HG03342 (cell line): Measurements from ENCODE around the gene MED9.
A peak's percentile ranks its signal among the peaks of the same experiment; 100 is the strongest.
"Not testable (repeated sequence)": the region's sequence is repeated elsewhere in the genome, so short reads cannot be mapped to it uniquely, and the experiment has no call there.

Source experiments
- ATAC-seq: cut with Tn5 transposase; IDR thresholded peaks from one replicate; pipeline ENCODE4 v1.9.1; 2021; ENCODE audit warnings: mild to moderate bottlenecking, moderate library complexity; ENCODE audit not compliant: unreplicated experiment

The MED9 gene, protein sequence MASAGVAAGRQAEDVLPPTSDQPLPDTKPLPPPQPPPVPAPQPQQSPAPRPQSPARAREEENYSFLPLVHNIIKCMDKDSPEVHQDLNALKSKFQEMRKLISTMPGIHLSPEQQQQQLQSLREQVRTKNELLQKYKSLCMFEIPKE

DNA sequence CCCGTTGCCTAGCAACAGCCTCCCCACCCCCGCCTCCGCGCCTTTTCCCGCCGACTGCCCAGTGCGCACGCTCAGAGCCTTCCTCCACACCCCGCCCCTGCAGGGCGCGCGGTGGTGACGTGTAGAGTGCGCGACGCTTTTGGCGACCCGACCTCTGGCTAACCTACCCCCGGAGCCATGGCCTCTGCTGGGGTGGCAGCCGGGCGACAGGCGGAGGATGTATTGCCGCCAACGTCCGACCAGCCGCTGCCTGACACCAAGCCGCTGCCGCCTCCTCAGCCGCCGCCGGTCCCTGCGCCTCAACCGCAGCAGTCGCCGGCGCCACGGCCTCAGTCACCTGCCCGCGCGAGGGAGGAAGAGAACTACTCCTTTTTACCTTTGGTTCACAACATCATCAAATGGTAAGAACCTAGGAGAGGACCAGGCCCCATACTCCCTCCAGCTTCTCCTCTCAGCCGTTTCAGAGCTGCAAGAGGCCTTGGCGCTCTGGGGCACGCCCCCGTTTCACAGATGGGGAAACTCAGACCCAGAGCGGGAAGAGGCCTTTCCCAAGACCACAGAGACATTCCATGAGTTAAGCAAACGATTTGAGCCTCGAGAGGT, at the start of gene MED9:
MED9 (plus strand) TSS at position 136 of the 603 bp plus-strand sequence; CDS start at position 178, 42 bp downstream.
- ATAC-seq, result peak; percentile 78

DNA sequence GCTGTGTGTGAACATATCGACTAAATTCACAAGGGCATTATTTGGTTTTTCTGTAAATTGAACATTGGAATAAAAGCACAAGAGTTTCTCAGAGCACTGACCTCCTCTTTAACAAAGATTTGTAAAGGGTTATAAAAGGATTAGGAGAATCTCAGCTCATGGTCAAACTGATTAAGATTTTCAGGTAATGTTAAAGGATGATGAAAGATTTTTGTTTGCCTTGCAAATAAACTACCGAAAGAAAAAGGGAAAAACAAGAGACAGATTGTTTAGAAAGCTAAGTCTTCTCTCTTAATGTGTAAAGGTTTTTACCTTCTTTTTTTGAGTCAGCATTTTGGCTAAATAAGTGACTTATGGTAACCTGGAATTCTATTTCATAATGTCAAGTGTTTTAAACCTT, 47.6 kb upstream of the MED9 start:
- ATAC-seq, result no peak

DNA sequence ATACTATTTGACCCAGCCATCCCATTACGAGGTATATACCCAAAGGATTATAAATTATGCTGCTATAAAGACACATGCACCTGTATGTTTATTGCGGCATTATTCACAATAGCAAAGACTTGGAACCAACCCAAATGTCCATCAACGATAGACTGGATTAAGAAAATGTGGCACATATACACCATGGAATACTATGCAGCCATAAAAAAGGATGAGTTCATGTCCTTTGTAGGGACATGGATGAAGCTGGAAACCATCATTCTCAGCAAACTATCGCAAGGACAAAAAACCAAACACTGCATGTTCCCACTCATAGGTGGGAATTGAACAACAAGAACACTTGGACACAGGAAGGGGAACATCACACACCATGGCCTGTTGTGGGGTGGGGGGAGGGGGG, 45.9 kb upstream of the MED9 start:
- not testable (repeated sequence) for ATAC-seq

DNA sequence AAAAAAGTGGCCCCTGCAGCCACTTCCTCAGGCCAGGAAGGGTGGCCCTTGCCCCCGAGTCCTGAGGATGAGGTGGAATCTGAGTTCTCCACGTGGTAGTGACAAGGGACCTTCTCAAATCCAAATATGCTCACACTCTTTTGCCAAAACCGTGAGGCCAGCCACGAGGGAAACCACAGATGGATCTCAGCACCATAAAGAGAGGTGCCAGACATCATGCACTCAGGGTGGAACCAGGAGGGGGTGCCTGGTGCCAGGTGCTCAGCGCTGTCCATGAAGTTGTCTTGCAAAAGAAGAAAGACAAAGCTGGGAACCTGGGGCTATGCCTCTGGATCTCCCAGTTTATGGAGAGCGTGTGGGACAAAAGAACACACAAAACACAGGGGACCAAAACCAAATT, 45.2 kb upstream of the MED9 start:
- ATAC-seq, result no peak

DNA sequence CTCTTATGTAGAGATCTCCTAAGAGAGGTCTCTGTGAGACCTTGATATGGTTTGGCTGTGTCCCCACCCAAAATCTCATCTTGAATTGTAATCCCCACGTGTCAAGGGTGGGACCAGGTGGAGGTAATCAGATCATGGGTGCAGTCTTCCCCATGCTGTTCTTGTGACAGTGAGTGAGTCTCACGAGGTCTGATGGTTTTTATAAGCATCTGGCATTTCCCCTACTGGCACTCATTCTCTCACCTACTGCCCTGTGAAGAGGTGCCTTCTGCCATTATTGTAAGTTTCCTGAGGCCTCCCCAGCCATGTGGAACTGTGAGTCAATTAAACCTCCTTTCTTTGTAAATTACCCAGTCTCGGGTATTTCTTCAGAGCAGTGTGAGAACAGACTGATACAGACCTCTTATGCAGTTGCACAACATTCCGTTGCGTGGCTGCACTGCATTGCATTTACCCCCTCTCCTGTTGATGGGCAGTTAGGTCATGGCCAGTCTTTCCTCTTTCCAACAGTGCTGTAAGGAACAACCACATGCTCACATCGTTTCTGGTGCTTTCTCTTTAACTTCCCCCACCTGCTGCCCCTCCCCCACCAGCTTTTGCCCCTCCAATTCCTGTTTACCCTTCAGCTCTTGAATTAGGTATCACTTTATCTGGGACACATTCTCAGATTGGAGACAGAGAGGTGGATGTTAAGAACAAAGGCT, 43.6 kb upstream of the MED9 start:
- no peak for ATAC-seq

DNA sequence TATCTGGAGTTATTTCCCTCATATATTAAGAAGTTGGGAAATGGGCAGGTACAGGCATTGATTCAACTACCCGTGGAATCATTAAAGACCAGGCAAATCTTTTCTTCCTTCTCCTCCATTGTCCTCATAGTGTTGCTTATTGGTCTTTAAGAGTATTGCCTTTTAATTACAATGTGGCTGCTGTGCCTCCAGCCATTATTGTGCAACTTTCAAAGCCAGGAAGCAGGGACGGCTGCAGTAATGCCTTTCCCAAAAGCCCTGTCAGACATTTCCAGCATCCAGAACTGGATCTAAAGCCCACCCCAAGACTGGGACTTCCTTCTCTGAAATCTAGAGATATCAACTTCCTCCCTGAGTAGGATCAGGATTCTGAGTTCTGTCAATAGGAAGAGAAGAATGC, 42.3 kb upstream of the MED9 start:
- no peak for ATAC-seq

DNA sequence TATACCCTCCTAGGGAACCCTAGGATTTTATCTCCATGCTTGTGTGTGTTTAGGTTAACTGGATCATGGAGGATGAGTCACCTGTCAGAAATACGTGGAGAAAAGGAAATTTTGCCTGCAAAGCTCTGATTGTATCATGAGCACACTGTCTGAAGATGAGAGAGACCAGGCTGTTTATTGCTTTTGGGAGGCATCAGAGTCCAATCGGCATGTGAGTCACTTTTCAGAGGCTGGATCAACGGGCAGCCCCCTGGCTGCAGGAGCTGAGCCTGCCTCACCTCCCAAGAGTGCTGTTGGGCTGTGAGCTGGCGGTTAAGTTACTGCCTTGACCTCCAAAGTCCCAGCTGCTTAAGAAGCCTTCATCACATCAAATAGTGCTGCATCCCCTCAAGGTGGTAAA, 41.5 kb upstream of the MED9 start:
- no peak for ATAC-seq

DNA sequence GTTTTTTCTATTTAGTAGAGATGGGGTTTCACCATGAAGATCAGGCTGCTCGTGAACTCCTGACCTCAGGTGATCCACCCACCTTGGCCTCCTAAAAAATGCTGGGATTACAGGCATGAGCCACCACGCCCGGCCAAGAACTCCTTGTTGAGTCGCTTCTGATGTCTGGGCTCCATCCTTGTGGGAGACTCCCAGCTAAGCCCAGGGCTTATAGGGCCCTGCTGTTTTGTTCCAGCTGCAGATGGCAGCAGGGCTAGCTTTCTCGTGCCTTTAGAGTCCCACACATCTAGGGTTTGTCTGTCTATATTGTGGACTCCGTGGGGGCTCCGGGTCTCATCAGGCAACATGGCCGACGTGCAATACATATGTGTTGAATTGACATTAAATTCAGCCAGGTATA, 39.3 kb upstream of the MED9 start:
- no peak for ATAC-seq

DNA sequence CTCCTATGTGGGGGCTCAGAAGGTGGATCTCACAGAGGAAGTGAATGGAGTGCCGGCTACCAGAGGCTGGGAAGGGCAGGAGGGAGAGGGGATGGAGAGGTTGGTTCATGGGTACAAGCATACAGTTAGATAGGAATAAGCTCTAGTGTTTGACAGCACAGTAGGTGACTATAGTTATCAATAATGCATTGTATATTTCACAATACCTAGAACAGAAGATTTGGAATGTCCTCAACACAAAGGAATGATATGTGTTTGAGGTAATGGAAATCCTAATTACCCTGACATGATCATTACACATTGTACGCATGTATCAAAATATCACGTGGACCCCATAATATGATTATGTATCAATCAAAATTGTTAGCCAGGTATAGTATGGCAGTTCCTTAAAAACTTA, 38.9 kb upstream of the MED9 start:
- ATAC-seq, result no peak

DNA sequence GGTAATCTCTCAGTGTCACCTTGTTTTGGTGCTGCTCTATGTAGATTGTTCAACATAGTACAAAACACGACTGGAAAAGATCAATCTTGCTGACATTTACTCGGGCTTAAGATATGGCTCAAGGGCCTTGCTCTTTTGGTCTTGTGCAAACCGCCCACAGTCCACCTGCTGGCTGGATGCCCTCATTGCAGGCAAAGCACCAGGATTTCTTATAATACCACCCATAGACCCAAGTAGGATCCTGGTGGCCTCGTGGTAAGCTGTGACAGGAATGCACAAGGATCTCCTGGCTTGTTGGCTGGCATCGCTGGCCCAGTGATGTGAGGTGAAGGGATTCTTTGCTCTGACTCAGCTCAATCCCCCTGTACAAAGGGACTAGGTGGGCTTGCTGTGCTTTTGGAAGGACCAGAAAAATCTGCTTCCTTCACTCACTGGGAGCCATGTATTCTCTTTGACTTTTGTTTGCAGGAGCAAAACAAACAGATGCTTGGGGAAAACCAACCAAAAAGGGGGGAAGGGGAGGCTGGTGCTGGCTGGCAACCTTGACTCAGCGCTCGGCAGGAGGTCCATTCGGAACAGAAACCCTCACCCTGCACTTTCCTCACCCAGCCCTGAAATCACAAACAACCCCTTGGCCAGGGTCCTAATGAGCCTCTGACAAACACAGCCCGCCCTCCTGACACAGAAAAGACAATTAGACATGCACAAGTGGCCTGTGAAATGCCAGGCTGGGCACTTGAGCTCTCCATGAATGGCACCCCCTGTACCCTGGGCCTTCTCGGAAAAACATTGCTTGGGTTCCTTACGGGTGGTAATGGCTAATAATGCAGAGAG, 36.6 kb upstream of the MED9 start:
- ATAC-seq, result no peak

DNA sequence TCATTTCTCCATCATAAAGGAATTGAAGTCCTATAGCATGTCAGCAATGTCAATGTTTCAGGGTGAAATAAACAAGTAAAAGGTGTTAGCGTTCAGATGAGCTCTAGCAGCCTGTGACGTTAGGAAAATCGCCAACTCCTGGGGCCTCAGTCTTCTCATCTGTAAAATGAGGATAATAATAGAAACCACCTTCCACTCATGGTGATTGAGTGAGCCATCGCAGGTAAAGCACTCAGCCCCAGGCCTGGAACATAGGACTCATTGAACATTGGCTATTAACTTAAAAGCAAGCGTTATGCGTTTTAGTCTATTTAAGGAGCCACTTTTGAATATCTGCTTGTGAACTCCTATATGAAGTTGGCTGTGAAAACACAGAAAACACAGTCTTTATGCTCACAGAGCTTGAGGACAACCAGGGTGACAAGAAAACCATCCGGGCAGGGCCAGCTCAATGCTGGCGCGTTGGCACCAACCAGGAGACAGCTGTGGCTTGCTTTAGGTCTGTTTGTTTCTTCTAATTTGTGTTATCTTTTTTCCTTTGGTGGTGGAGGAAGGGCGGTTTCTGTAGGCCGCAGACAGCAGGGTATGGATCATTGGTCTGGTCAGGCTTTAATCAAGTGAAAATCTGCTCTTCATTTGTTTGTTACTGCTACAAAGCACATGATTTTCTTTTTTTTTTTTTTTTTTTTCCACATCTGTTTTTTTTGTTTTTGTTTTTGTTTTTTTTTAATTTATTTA, 35.7 kb upstream of the MED9 start:
- no peak for ATAC-seq

DNA sequence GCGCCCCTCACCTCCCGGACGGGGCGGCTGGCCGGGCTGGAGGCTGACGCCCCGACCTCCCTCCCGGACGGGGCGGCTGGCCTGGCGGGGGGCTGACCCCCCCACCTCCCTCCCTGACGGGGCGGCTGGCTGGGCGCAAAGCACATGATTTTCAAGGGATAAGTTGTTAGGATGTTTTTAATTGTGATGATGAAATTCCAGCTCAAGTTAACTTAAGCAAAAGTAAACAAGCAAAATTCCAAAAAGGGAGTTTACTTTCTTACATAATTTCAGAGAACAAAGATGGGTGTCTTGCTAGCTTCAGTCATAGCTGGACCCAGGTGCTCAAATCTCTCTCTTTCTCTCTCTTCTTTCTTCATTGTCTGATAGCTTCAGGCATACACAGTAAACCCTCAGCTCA, 33.6 kb upstream of the MED9 start:
- ATAC-seq, result no peak

DNA sequence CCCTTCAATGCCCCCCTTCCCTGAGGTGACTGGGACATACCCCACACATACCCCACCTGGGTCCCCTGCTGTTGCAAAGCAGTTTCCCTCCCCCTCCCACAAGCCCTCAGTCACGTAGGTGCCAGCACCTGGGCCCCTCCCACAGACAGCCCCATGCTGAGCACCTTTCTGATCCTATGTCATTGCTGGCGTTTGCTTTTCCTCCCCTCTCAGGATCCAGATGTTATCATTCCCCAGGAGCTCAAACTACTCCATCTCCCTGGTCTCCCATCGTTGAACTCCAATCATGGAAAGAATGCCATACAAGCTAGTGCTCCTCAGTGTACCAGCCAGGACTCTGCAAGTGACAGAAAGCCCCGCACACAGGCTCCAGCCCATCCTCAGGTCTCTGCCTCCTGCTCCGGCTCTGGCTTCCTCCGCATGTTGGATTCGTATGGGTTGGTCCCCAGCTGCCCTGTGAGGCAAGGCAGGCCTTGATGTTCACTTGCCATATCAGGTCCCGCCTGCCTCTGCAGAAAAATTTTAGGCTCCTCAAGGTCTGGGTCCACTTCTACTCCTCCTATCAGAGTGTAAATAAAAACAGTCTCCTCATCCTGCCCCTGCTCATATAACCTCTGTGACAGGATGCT, 31.4 kb upstream of the MED9 start:
- no peak for ATAC-seq

DNA sequence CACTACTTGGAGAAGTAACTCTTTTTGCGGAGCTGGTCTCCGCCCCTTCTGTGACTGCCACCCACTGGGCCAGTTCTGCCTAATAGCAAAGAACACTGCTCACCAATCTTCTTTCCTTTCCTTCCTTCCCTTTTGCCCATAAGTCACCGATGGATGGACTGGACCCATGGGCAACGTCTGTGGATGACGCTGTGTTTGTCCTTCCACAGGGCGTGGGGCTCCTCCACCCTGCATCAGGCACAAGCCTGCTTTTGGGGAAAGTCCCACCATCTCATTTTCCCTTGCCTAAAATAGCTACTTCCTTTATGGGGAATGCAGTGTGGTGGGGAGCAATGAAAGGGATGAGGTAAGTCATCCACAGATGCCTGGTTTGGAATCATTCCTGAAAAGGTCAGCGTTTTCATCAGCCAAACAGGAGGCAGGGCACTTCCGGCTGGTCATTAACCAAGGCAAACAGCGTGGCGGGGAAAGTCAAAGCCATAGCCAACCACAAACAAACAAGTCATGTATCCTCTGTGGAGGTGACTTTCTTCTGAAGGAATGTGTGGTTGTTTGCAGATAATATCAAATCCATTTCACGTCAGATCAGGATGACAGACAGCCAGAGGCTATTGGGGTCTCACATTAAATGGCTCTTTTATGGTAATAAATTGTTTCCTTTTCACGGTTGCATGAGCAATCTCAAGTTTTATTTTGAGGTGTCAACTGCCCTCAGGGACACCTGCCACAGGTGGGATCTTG, 30.7 kb upstream of the MED9 start:
- ATAC-seq, result no peak

DNA sequence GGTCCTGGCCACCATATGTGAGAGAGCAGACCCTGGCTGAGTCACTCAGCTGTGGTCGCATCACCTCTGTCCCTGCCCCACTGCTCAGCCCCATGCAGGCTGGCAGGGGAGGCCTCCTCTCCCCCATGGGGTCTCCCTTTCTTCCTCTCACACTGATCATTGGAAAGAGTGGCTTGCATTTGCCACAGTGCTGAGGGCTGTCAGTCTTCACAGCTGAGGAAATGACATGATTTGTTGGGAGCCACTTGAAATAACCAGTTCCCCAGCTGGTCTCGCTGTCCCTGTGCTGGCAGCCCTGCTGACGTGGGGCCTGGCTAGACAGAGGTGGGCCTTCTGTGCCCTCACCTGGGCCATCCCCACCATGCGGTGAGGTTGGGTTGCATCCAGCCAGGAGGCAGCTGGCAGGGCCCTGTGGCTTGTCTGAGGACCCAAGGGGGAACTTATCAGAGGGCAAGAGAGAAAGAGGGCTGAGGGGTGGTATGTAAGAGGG, 30.1 kb upstream of the MED9 start:
- no peak for ATAC-seq

DNA sequence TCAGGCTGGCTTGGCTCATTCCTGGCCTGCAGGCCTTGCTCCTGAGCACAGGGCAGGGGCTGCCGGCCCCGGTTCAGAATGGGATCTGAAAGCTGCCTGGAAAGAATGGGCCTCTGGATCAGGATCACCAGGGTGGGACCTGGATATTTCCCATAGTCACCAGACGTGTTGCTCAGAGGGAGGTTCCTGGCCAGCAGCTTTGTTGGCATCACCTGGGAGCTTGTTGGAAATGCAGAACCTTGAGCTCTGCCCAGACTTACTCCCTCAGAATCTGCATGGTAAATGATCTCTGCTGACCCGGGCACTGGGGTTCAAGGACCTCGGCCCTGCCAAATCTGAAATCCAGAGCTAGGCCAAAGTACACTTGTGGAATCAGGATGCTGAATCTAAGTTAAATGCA, 29.5 kb upstream of the MED9 start:
- no peak for ATAC-seq

DNA sequence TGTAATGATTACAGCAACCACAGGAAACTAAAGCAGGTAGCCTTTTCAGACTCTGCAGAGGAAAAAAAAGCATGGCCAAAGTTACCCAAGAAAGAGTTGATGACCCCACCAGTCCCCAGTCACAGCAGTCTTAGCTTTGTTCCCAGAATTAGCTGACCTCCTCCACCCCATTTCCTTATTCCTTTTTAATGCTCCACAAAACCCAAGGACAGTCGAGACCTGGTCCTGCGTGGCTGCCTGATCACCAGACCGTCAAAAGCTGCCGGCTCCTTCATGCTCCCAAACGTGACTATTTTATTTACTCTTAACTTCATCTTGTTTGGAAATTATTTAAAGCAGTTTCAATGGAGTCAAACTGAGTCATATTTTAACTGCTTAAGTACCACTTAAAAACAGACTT, 28.7 kb upstream of the MED9 start:
- ATAC-seq, result no peak

DNA sequence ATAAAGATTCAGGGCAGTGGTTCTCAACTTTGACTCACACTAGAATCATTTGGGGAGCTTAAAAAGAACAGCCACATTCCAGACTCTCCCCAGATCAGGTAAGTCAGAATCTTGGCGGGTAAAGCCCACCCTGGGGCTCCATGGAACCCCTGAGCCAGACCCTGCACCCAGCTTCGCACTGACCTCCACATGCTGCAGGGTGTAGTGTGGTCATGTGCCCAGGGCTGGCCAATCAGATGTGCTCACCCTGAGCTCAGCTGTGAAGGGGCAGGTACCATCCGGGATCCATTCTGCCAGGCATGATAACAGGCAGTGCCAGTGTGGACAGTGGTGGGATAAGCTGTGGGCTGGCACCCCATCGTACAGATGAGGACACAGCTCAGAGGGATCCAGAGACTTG, 28.1 kb upstream of the MED9 start:
- ATAC-seq, result no peak

DNA sequence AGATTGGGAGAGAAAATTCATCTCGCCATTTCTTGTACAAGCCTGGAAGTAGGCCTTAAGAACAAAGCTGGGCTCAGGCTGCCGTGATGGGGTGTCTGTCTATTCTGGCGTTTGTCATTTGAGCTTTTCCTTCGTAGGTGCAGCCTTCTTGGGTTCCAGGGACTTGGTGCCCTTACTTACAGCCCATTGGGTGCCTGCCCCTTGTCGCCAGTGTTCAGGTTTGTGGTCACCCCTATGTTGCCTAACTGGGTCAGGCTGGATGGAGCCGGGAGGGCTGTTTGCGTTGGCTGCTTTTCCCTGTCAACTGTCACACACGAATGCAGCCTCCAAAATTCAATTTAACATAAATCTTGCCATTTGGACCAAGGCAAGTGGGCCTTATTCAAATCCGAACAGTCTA, 23.7 kb upstream of the MED9 start:
- no peak for ATAC-seq

DNA sequence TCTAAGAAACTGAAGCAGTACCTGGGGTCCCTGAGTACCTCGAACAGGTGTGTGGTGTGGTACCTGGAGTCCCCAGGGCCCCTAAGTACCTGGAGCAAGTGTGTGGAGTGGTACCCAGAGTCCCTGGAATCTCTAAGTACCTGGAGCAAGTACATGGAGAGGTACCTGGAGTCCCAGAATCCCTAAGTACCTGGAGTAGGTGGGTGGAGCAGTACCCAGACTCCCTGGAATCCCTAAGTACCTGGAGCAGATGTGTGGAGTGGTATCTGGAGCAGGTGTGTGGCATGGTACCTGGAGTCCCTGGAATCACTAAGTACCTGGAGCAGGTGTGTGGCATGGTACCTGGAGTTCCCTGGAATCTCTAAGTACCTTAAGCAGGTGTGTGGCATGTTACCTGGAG, 22.5 kb upstream of the MED9 start:
- ATAC-seq, result no peak
